ENCODE results near the gene CD22.
"Not testable (repeated sequence)": the region's sequence is repeated elsewhere in the genome, so short reads cannot be mapped to it uniquely, and the experiment has no call there.

The CD22 gene

GRCh38 chr19:35362261-35363000 is 33.4 kb downstream of the CD22 start:
- DNase-seq = no peak

- no peak for DNase-seq
Observed at GRCh38 chr19:35363001-35363590, 34.1 kb downstream of the CD22 start.

DNA sequence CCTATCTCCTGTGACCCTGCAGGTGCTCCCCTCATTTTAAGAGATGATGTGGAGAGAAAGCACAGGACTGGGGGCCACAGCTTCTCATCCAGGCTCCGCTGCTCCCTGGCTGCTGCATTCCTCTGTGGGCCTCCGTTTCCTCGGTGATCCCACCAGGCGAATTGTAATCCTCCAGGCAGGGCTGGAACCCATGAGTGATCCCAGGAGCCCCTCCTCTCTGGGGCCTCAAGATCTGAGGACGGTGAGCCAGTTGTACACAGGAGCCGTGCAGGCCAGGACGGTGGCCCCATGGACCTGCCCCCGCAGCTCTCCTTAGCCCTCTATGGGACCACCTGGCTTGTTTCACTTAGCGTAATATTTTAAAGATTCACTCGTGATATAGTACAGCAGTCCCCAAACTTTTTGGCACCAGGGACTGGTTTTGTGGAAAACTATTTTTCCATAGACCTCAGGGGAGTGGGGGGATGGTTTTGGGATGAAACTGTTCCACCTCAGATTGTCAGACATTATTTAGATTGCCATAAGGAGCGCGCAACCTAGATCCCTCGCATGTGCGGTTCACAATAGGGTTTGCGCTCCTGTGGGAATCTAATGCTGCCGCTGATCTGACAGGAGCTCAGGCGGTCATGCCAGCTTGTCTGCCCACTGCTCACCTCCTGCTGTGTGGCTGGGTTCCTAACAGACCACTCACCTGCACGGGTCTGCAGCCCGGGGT is 34.9 kb downstream of the CD22 start:
- no peak for DNase-seq

DNA sequence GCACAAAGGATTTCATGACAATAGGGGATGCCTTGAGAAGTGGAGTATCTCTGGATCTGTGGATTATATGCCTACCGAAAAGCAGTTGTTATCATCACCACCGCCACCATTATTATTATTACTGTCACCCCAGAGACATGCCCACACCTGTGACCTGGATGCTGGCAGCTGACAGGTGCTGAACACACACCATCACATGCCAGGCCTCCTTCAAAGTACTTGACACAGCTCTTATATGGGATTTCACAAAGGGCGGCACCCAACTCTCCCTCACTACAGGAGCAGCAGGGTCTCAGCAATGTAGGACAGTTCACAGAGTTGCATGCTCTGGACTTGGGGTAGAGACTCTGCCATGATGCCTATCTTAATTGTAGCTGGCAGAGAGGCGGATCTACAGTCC is 36.3 kb downstream of the CD22 start:
- DNase-seq = no peak

DNA sequence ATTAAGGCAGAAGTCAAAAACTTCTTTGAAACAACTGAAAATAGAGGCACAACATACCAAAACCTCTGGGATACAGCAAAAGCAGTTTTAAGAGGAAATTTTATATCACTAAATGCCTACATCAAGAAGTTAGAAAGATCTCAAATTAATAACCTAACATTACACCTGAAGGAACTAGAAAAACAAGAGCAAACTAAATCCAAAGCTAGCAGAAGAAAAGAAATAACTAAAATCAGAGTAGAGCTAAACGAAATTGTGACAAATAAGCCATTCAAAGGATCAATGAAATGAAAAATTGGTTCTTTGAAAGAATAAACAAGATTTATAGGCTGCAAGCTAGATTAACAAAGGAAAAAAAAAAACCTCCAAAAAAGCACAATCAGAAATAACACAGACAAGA is 39.4 kb downstream of the CD22 start:
- DNase-seq = no peak

GRCh38 chr19:35369522-35369921 is 40.5 kb downstream of the CD22 start:
- no peak for DNase-seq

DNA sequence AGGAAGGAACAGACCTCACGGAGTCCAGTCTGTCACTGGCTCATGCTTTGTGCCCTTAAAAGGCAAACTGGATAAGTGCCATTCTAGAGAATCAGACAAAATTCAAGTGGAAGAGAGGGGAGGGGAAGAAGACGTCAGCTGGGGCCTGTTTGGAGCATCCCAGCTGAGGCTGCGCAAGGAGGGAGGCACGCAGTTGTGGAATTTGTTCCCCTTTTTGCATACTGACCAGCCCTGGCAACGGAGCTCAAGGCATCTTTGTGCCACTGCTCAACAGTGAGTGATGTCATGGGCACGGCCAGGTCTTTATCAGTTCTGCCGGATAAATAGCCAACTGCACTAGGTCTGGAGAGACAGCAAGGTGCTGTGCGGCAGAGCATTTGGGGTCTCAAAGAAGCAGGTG is 41.7 kb downstream of the CD22 start, which contains the start of gene GPR42:
GPR42 (plus strand) TSS at position 347 of the 400 bp plus-strand sequence. CDS start 292 bp downstream, outside the sequence.
- DNase-seq = no peak

DNA sequence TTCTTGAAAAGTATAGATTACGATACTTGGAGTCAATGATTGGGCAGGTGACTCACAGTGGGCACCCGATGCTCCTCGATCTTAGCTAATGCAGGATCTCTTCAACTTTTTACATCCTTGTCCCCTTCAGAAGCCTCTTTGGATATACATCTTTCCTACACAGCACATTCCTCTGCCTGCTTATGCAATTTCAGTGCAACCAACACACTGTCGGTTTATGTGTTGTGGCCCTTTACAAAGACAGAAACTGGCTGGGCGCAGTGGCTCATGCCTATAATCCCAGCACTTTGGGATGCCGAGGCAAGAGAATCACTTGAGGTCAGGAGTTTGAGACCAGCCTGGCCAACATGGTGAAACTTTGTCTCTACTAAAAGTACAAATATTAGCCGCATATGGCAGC is 44.5 kb downstream of the CD22 start:
- DNase-seq = no peak

- not testable (repeated sequence) for DNase-seq
Observed at GRCh38 chr19:35374031-35374430, 45.0 kb downstream of the CD22 start.

GRCh38 chr19:35375505-35376307 is 46.7 kb downstream of the CD22 start:
- no peak for DNase-seq

GRCh38 chr19:35377656-35378055 is 48.7 kb downstream of the CD22 start:
- DNase-seq = no peak

DNA sequence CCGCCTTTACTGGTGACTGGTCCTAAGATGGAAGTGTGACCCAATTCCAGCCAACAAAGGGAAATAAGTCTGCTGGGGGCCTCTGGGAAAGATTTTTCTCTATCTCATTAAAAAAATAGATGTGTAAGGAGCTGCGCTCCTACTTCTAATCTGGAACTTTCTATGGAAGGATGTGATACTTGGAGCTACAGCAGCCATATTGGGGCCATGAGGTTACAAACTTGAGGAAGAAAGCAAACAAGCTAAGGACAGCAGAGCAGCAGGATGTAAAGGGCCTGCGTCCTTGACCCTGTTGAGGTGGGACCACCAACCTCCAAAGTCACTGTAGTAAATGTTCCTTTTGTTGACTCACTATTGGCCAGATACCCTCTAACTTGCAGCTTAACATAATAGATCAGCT is 49.4 kb downstream of the CD22 start:
- DNase-seq = no peak

DNA sequence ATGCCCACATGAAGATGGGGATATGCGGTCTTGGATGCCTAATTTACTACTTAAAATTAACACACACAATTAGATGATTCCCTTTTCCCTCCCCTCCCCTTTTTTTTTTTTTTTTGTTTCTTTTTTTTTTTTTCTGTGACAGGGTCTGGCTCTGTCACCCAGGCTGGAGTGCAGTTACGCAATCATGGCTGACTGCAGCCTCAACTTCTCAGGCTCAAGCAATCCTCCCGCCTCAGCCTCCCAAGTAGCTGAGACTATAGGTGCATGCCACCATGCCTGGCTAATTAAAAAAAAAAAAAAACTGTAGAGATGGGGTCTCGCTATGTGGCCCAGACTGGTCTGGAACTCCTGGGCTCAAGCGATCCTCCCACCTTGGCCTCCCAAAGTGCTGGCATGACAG is 50.6 kb downstream of the CD22 start:
- DNase-seq = not testable (repeated sequence)

GRCh38 chr19:35379992-35380391 is 51.0 kb downstream of the CD22 start:
- no peak for DNase-seq

DNA sequence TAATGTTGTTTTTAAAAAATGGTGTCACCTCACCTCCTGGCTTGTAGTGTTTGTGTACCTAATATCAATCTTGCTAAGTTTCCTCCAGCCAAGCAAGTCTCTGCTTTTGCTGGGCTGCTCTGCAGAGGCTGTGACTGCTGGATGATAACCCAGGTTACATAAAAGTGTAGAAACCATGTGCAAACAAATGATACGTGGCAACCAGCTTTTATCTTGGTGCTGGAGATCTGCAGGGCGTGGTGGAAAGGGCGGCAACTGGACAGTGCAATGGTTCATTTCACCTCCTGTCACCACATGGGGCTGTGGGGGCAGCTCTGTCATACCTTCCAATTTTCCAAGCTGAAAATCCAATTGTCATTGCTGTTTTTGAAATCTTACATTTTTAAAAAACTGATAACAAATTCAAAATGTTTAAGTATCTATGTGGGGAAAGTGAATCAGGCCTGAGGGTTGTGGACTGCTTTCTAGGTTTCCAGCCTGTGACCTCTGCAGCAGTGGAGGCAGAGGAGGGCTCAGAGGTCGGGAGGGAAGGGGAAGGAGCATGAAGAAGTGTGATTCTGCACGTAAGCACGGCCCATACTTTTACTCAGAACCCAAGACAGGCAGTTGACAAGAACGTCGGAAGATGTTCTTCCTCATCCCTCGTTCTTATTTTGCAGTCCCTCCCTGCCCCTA is 51.6 kb downstream of the CD22 start:
- no peak for DNase-seq

DNA sequence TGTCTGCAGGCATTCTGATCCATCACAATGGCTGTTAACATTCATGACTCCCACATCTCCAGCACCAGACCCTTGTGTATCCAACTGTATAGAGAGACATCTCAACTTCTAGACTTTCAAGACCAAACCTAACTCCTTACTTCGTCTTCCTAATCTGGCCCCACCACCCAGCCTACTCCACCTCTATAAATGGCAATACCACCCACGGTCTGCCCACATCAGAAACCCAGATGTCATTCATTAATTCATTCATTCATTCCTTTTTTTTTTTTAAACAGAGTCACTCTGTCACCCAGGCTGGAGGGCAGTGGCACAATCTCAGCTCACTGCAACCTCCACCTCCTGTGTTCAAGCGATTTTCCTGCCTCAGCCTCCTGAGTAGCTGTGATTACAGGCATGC is 52.3 kb downstream of the CD22 start:
- no peak for DNase-seq

- no peak for DNase-seq
Observed at GRCh38 chr19:35381926-35382325, 52.9 kb downstream of the CD22 start.

- DNase-seq = no peak
Observed at GRCh38 chr19:35383536-35383935, 54.5 kb downstream of the CD22 start.

GRCh38 chr19:35388277-35389054 is 59.5 kb downstream of the CD22 start:
- DNase-seq = no peak

GRCh38 chr19:35389192-35389861 is 60.3 kb downstream of the CD22 start:
- DNase-seq = no peak
